Measurements from ENCODE around the gene RIN3. TPM values are rescaled to one million over a fixed set of nuclear protein-coding genes. Genes with fewer than 3 reads are reported as not detected.

Gene RIN3
- total RNA-seq, 1 donor from 2014 or later = 4.7 TPM

- Histone ChIP-seq H3K4me3 (ENCODE audit: low read length in 3 of 3) (no peak overlapping the region), H3K9me3 (ENCODE audit: control insufficient read depth in 3 of 3, low read length in 3 of 3) (peaks cover 0 to 9% (median 4%) of the 10 kb centered on the region in 3 donors), H3K4me1 (ENCODE audit: control insufficient read depth in 3 of 3, insufficient read depth in 3 of 3, low read length in 3 of 3) (no peaks in the 10 kb centered on the region), H3K27ac (ENCODE audit: low read depth, low read length) (no peak overlapping the region), H3K27me3 (ENCODE audit: control insufficient read depth in 3 of 3, insufficient read depth in 3 of 3, low read length in 3 of 3) (no peaks in the 10 kb centered on the region), H3K36me3 (ENCODE audit: control insufficient read depth in 3 of 3, insufficient read depth in 3 of 3, low read length in 3 of 3) (no peaks in the 10 kb centered on the region), H3K9ac (ENCODE audit: low read depth in 1 of 3, low read length in 3 of 3) (no peak overlapping the region)
Observed at GRCh38 chr14:92631098-92631497, 117.5 kb downstream of the RIN3 start.

DNA sequence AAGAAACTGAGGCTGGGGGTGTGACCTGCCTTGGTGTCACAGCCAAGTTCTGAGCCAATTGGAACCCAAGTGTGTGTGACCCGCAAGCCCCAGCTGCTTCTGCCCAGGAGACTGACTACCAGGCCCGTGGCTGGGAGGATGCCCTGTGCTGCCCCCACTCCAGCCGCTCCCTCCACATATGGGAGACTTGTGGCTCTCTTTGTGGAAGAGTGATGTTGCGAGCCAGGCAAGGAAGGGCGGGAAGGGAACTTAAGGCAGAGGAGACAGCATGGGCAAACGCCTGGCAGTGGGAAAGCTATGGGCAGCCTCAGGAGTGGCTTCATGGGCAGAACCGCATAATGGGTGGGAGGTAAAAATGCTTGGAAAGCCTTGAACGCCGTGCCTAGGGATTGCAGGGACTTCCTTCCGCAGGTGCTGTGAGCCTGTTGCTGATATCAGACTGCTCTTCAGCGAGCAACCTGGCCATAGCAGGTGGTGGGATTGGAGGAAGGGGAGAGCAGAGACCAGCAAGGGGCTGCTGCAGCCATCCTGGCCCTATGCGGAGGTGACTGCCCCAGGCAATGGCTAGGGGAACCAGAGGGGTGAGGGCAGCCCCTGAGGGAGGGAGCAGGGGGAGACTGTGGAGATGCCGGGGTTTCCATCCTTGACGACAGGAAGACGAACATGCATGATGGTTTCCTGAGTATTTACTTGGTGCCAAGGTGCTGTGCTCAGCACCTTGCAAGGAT, 119.1 kb downstream of the RIN3 start:
- no peaks in the 10 kb centered on the region for H3K36me3 ChIP-seq (ENCODE audit: control insufficient read depth in 3 of 3, insufficient read depth in 3 of 3, low read length in 3 of 3)
- H3K4me1 ChIP-seq (ENCODE audit: control insufficient read depth in 3 of 3, insufficient read depth in 3 of 3, low read length in 3 of 3) = no peaks in the 10 kb centered on the region
- H3K27me3 ChIP-seq (ENCODE audit: control insufficient read depth in 3 of 3, insufficient read depth in 3 of 3, low read length in 3 of 3) = no peaks in the 10 kb centered on the region
- H3K4me3 ChIP-seq (ENCODE audit: low read length in 3 of 3) = no peak overlapping the region
- H3K9ac ChIP-seq (ENCODE audit: low read depth in 1 of 3, low read length in 3 of 3) = no peak overlapping the region
- H3K9me3 ChIP-seq (ENCODE audit: control insufficient read depth in 3 of 3, low read length in 3 of 3) = peaks cover 0 to 3% (median 0%) of the 10 kb centered on the region in 3 donors
- no peak overlapping the region for H3K27ac ChIP-seq (ENCODE audit: low read depth, low read length)

GRCh38 chr14:92633274-92633616, 119.7 kb downstream of the RIN3 start:
- no peaks in the 10 kb centered on the region for H3K27me3 ChIP-seq (ENCODE audit: control insufficient read depth in 3 of 3, insufficient read depth in 3 of 3, low read length in 3 of 3)
- H3K4me1 ChIP-seq (ENCODE audit: control insufficient read depth in 3 of 3, insufficient read depth in 3 of 3, low read length in 3 of 3) = no peaks in the 10 kb centered on the region
- no peak overlapping the region for H3K9ac ChIP-seq (ENCODE audit: low read depth in 1 of 3, low read length in 3 of 3)
- H3K9me3 ChIP-seq (ENCODE audit: control insufficient read depth in 3 of 3, low read length in 3 of 3) = no peaks in the 10 kb centered on the region
- H3K4me3 ChIP-seq (ENCODE audit: low read length in 3 of 3) = no peak overlapping the region
- no peaks in the 10 kb centered on the region for H3K36me3 ChIP-seq (ENCODE audit: control insufficient read depth in 3 of 3, insufficient read depth in 3 of 3, low read length in 3 of 3)
- no peak overlapping the region for H3K27ac ChIP-seq (ENCODE audit: low read depth, low read length)

GRCh38 chr14:92633724-92634123, 120.1 kb downstream of the RIN3 start:
- H3K27ac ChIP-seq (ENCODE audit: low read depth, low read length) = no peak overlapping the region
- no peaks in the 10 kb centered on the region for H3K27me3 ChIP-seq (ENCODE audit: control insufficient read depth in 3 of 3, insufficient read depth in 3 of 3, low read length in 3 of 3)
- H3K36me3 ChIP-seq (ENCODE audit: control insufficient read depth in 3 of 3, insufficient read depth in 3 of 3, low read length in 3 of 3) = no peaks in the 10 kb centered on the region
- no peaks in the 10 kb centered on the region for H3K4me1 ChIP-seq (ENCODE audit: control insufficient read depth in 3 of 3, insufficient read depth in 3 of 3, low read length in 3 of 3)
- H3K9me3 ChIP-seq (ENCODE audit: control insufficient read depth in 3 of 3, low read length in 3 of 3) = no peaks in the 10 kb centered on the region
- no peak overlapping the region for H3K4me3 ChIP-seq (ENCODE audit: low read length in 3 of 3)
- no peak overlapping the region for H3K9ac ChIP-seq (ENCODE audit: low read depth in 1 of 3, low read length in 3 of 3)

- Histone ChIP-seq H3K27me3 (ENCODE audit: control insufficient read depth in 3 of 3, insufficient read depth in 3 of 3, low read length in 3 of 3) (no peaks in the 10 kb centered on the region), H3K9ac (ENCODE audit: low read depth in 1 of 3, low read length in 3 of 3) (no peak overlapping the region), H3K4me1 (ENCODE audit: control insufficient read depth in 3 of 3, insufficient read depth in 3 of 3, low read length in 3 of 3) (no peaks in the 10 kb centered on the region), H3K4me3 (ENCODE audit: low read length in 3 of 3) (no peak overlapping the region), H3K27ac (ENCODE audit: low read depth, low read length) (no peak overlapping the region), H3K9me3 (ENCODE audit: control insufficient read depth in 3 of 3, low read length in 3 of 3) (no peaks in the 10 kb centered on the region), H3K36me3 (ENCODE audit: control insufficient read depth in 3 of 3, insufficient read depth in 3 of 3, low read length in 3 of 3) (no peaks in the 10 kb centered on the region)
Observed at GRCh38 chr14:92635031-92635430, 121.5 kb downstream of the RIN3 start.

DNA sequence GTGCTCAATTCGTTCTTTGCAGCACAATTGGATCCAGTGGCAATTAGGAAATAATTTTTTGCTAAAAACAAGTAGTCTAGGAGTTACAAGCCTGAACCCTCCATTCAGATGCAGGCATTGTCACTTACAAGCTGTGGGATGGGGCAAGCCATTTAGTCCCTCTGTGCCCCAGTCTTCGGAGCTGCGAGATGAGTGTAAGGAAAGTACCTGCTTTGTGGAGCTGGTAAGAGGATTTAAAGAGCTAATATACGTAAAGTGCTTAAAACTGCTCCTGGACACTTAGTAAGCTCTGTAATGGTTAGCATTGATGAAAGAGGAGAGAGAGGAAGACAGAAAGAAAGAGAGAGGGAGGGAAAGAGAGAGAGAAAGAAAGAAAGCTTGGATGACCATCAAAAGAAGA, 122.3 kb downstream of the RIN3 start:
- Histone ChIP-seq H3K9me3 (ENCODE audit: control insufficient read depth in 3 of 3, low read length in 3 of 3) (no peaks in the 10 kb centered on the region), H3K36me3 (ENCODE audit: control insufficient read depth in 3 of 3, insufficient read depth in 3 of 3, low read length in 3 of 3) (no peaks in the 10 kb centered on the region), H3K4me3 (ENCODE audit: low read length in 3 of 3) (no peak overlapping the region), H3K27me3 (ENCODE audit: control insufficient read depth in 3 of 3, insufficient read depth in 3 of 3, low read length in 3 of 3) (no peaks in the 10 kb centered on the region), H3K9ac (ENCODE audit: low read depth in 1 of 3, low read length in 3 of 3) (no peak overlapping the region), H3K27ac (ENCODE audit: low read depth, low read length) (no peak overlapping the region), H3K4me1 (ENCODE audit: control insufficient read depth in 3 of 3, insufficient read depth in 3 of 3, low read length in 3 of 3) (no peaks in the 10 kb centered on the region)

GRCh38 chr14:92637228-92637627, 123.6 kb downstream of the RIN3 start:
- Histone ChIP-seq H3K4me3 (ENCODE audit: low read length in 3 of 3) (no peak overlapping the region), H3K9ac (ENCODE audit: low read depth in 1 of 3, low read length in 3 of 3) (no peak overlapping the region)

GRCh38 chr14:92637864-92638263, 124.3 kb downstream of the RIN3 start:
- Histone ChIP-seq H3K27ac (ENCODE audit: low read depth, low read length) (no peak overlapping the region), H3K9me3 (ENCODE audit: control insufficient read depth in 3 of 3, low read length in 3 of 3) (peaks cover 0 to 2% (median 0%) of the 10 kb centered on the region in 3 donors)

More at GRCh38 chr14:92637228-92637627, 123.6 kb downstream of the RIN3 start:
- no peaks in the 10 kb centered on the region for H3K36me3 ChIP-seq (ENCODE audit: control insufficient read depth in 3 of 3, insufficient read depth in 3 of 3, low read length in 3 of 3)
- no peaks in the 10 kb centered on the region for H3K27me3 ChIP-seq (ENCODE audit: control insufficient read depth in 3 of 3, insufficient read depth in 3 of 3, low read length in 3 of 3)
- no peak overlapping the region for H3K27ac ChIP-seq (ENCODE audit: low read depth, low read length)
- H3K4me1 ChIP-seq (ENCODE audit: control insufficient read depth in 3 of 3, insufficient read depth in 3 of 3, low read length in 3 of 3) = no peaks in the 10 kb centered on the region
- H3K9me3 ChIP-seq (ENCODE audit: control insufficient read depth in 3 of 3, low read length in 3 of 3) = no peaks in the 10 kb centered on the region

GRCh38 chr14:92638266-92638665, 124.7 kb downstream of the RIN3 start:
- H3K27ac ChIP-seq (ENCODE audit: low read depth, low read length) = no peak overlapping the region
- peaks cover 0 to 3% (median 0%) of the 10 kb centered on the region in 3 donors for H3K36me3 ChIP-seq (ENCODE audit: control insufficient read depth in 3 of 3, insufficient read depth in 3 of 3, low read length in 3 of 3)
- H3K4me3 ChIP-seq (ENCODE audit: low read length in 3 of 3) = no peak overlapping the region
- H3K9me3 ChIP-seq (ENCODE audit: control insufficient read depth in 3 of 3, low read length in 3 of 3) = peaks cover 0 to 2% (median 0%) of the 10 kb centered on the region in 3 donors
- no peaks in the 10 kb centered on the region for H3K27me3 ChIP-seq (ENCODE audit: control insufficient read depth in 3 of 3, insufficient read depth in 3 of 3, low read length in 3 of 3)
- H3K4me1 ChIP-seq (ENCODE audit: control insufficient read depth in 3 of 3, insufficient read depth in 3 of 3, low read length in 3 of 3) = no peaks in the 10 kb centered on the region
- H3K9ac ChIP-seq (ENCODE audit: low read depth in 1 of 3, low read length in 3 of 3) = no peak overlapping the region

More at GRCh38 chr14:92637864-92638263, 124.3 kb downstream of the RIN3 start:
- H3K36me3 ChIP-seq (ENCODE audit: control insufficient read depth in 3 of 3, insufficient read depth in 3 of 3, low read length in 3 of 3) = peaks cover 0 to 3% (median 0%) of the 10 kb centered on the region in 3 donors
- no peaks in the 10 kb centered on the region for H3K27me3 ChIP-seq (ENCODE audit: control insufficient read depth in 3 of 3, insufficient read depth in 3 of 3, low read length in 3 of 3)
- H3K9ac ChIP-seq (ENCODE audit: low read depth in 1 of 3, low read length in 3 of 3) = no peak overlapping the region
- H3K4me1 ChIP-seq (ENCODE audit: control insufficient read depth in 3 of 3, insufficient read depth in 3 of 3, low read length in 3 of 3) = no peaks in the 10 kb centered on the region
- no peak overlapping the region for H3K4me3 ChIP-seq (ENCODE audit: low read length in 3 of 3)

GRCh38 chr14:92638904-92639303, 125.3 kb downstream of the RIN3 start:
- H3K9ac ChIP-seq (ENCODE audit: low read depth in 1 of 3, low read length in 3 of 3) = no peak overlapping the region
- H3K9me3 ChIP-seq (ENCODE audit: control insufficient read depth in 3 of 3, low read length in 3 of 3) = peaks cover 0 to 2% (median 0%) of the 10 kb centered on the region in 3 donors
- H3K4me1 ChIP-seq (ENCODE audit: control insufficient read depth in 3 of 3, insufficient read depth in 3 of 3, low read length in 3 of 3) = no peaks in the 10 kb centered on the region
- no peak overlapping the region for H3K4me3 ChIP-seq (ENCODE audit: low read length in 3 of 3)
- peaks cover 0 to 3% (median 0%) of the 10 kb centered on the region in 3 donors for H3K36me3 ChIP-seq (ENCODE audit: control insufficient read depth in 3 of 3, insufficient read depth in 3 of 3, low read length in 3 of 3)
- H3K27ac ChIP-seq (ENCODE audit: low read depth, low read length) = no peak overlapping the region
- no peaks in the 10 kb centered on the region for H3K27me3 ChIP-seq (ENCODE audit: control insufficient read depth in 3 of 3, insufficient read depth in 3 of 3, low read length in 3 of 3)

Data from skeletal muscle tissue (tissue), 4 donors.